NCI-H345 treated with DMSO at 0.1 percent for 48 hours (cell line): ENCODE results near the gene BHLHA15.
"Not testable (repeated sequence)": the region's sequence is repeated elsewhere in the genome, so short reads cannot be mapped to it uniquely, and the experiment has no call there.

Experiments
- DNase-seq: peaks from one replicate; lab custom pipeline; 2025; ENCODE audit not compliant: unreplicated experiment; lab: John Stamatoyannopoulos, UW

BHLHA15 gene

GRCh38 chr7:98206451-98207330 lies 4.5 kb upstream of the BHLHA15 start:
- peak; percentile 6 for DNase-seq

DNA sequence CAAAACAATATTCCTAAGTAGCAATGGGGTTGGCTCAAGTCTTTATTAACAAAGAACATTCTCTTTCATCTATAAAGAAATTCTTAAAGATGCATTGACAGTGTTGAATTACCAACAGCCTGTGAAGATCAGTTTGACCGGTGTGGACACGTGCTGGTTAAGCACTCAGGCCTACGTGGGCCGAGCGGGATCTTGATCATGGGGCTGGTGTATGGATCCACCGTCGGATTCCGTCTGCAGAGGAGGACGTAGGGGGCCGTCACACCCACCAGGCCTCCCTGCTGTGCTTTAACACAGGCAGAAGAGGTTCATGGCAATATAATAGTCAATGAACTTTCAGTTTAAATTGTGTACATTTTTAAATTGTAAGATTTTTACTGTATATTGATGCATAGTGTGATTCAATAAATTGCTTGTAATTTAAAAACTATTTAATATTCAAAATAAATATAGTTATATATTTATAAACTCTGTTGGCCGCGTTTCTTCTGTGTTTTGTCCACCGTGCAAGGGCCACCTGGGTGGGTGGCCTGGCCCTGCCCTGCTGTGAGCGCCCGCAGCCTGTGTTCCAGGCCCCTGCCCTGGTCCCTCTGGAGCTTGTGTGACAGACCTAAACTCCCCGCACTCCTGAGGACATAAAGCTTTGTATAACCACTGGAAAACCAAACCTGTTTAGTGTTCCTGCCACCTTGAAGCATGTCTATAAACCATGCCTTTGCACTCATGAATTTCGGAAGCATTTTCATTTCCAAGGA lies 1.9 kb upstream of the BHLHA15 start:
- DNase-seq = no peak

DNA sequence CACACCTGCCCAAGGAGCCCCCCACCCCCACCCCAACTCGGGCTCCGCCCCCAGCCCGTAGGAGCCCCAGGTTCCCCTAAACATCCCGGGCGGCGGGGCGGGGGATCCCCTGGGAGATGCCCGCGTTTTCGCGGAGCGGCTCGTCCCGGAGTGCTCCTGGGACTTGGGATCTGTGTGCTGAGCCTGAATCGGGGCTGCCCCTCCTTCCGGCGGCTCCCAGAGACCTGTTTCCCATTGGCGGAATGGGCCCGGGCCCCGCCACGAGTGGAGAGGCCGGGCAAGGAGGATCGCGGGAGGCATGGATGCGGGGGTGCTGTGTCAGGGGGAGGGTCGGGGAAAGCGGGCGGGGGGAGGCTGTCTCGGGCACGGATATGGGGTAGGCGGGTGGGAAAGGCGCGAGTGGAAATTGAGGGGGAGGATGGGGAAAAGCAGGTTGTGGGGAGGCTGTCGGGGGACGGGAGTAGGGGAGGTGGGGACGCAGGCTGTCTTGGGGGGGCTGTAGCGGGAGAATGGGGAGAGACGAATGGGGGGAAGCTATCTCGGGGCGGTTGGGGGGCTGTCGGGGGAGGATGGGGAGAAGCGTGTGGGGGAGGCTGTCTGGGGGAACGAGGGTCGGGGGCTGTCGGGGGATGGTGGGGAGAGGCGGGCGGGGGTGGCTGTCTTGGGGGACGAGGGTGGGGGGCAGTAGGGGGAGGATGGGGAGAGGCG lies 572 bp upstream of the BHLHA15 start:
- DNase-seq = peak; percentile 16

- no peak for DNase-seq
These were observed 665 bp downstream of the BHLHA15 start for GRCh38 chr7:98211676-98212531.

DNA sequence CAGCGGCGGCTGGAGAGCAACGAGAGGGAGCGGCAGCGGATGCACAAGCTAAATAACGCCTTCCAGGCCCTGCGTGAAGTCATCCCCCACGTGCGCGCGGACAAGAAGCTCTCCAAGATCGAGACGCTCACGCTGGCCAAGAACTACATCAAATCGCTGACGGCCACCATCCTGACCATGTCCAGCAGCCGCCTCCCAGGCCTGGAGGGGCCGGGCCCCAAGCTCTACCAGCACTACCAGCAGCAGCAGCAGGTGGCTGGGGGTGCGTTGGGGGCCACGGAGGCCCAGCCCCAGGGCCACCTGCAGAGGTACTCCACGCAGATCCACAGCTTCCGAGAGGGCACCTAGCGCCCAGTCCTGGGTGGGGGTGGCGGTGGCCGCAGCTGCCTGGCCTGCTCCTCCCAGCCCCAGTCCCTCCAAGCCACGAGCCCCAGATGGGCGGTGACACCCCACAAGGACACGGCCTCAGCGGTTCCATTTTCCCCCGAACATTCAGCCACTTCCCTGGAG lies 1.3 kb downstream of the BHLHA15 start:
- no peak for DNase-seq

DNA sequence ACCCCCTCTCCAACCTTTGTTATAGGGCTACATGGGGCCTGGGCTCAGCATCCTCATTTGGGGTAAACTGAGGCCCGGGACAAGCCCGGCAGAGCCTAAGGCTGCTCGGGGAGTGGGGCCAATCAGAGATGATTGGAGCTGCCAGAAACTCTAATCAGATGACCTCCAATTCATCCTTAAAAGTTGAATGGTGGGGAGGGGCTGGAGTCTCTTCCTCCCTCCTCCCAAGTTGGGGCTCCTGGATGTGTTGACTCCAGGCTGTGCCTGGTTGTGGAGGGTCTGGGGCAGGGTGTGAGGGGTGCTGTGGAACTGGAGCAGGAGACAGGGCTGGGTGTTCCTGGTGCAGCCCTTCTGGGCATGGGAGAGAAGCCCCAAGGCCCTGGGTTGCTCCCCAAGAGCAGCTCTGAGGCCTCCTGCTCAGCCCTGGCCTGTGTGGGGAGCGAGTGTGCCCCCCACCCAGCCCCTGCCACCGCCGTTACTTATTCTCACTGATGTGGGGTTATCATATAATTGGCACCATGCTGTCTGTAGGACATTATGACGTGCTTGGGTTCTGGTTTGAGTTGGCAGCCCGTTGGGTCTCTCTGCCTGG lies 2.2 kb downstream of the BHLHA15 start:
- no peak for DNase-seq

DNA sequence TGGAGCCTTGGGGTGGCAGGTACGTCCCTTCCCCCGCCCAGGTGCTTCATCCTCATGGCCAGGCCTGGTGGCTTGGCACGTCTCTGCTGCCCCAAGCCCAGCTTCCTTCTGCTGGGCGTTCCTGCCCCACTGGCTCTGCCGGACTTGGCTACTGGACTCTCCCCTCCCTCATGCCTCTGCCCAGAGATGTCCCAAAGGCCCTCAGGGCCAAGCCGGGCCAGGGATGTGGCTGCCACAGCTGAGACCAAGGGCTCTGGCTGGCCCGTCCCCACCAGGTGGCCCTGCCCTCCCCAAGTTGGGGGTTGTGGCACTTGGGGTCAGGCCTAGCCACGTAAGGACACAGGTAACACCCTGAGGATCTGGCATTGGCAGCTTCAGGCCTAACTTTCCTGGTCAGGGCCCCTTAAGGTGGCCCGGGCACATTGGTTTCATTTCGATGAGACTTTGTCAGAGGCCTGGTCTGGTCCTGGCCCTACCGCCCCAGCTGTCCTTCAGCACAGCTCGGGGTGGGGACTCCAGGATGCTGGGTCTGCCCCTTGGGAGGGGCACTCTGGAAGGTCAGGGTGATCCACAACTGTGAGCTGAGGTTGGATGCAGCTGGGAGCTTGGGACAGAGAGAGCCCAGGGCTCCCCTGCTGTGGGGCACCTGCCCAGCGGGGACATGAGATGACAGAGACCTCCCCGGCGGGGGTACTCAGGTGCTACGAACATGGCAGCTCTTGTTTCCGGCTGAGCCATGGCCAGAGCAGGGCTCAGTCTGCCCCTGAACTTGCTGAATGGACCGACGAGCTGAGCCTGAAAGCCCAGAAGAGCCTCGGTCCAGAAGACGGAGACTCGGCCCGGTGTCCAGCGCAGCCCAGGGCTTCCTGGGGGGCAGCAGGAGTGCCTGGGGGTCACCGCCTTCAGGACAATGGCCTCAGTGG lies 2.9 kb downstream of the BHLHA15 start:
- DNase-seq = no peak

DNA sequence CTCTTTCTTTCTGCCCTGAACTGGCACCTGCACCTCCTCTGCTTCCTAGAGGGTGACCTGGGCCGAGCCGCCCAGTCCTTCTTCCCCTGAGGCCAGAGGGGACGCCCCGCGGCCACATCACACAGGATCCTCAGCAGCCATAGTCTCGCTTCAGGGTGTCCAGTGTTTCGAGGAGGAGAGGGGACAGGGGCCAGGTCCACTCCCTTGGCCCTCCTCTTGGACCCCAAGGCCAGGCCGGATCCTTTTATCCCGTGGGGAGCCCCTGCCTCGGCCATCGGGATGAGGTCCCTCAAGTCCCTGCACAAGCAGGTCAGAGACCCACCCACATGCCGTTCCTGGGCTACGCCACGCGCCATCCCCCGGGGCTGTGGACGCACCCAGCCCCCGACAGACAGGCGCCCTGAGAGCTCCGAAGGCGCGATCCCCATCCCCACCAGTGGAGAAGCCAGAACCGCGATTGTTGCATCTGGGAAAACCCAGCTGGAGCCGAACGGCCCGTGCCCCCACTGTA lies 3.6 kb downstream of the BHLHA15 start:
- no peak for DNase-seq

DNA sequence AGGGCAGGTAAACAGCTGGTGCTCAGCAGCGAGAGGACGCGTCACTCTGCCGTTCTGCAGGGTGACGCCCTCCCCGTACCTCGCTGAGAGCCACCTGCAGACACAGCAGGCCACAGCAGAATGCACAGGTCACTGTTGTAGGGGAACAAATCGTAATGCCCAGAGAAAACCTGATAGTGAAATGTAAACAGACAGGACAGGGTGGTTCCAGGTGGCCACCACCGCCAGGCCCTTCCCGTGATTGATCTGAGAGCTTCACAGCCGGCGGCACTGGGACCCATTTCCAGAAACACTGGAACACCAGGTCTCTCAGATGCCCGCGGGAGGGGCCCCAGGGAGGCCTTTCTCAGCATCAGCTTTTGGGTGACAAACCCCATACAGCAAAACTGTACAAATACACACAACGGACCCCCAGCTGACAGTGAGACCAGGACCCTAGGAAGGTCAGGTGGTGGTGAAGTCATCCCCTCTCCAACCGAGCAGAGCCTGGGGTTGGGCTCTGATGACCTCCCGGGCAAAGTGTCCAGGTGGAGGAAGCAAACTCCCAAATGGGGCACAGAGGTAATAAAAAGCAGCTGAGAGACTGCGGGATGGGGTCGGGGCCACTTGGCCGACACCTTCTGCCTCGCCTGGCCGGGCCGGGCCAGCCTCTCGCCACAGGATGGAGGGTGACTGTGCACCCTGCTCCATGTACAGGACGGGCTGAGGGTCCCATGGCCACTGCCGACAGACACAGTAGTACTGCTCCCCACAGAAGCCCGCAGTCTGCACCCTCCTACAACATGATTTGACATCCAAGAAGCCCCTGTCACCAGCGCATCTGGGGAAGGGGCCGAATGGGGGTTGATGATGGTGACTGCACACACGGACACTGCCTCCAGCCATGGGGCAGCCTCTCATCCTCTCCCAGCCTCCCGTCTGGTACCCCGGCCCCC lies 4.6 kb downstream of the BHLHA15 start:
- no peak for DNase-seq

- DNase-seq = no peak
These were observed 5.8 kb downstream of the BHLHA15 start for GRCh38 chr7:98216941-98217622.

GRCh38 chr7:98217623-98218582 lies 6.7 kb downstream of the BHLHA15 start:
- no peak for DNase-seq

DNA sequence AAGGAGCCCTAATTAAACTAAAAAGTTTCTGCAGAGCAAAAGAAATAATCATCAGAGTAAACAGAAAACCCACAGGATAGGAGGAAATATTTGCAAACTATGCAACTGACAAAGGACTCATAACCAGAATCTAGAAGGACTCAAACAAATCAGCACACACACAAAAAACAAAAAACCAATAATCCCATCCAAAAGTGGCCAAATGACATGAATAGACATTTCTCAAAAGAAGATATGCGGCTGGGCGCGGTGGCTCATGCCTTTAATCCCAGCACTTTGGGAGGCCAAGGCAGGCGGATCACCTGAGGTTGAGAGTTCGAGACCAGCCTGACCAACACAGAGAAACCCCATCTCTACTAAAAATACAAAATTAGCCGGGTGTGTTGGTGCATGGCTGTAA lies 8.1 kb downstream of the BHLHA15 start:
- not testable (repeated sequence) for DNase-seq

DNA sequence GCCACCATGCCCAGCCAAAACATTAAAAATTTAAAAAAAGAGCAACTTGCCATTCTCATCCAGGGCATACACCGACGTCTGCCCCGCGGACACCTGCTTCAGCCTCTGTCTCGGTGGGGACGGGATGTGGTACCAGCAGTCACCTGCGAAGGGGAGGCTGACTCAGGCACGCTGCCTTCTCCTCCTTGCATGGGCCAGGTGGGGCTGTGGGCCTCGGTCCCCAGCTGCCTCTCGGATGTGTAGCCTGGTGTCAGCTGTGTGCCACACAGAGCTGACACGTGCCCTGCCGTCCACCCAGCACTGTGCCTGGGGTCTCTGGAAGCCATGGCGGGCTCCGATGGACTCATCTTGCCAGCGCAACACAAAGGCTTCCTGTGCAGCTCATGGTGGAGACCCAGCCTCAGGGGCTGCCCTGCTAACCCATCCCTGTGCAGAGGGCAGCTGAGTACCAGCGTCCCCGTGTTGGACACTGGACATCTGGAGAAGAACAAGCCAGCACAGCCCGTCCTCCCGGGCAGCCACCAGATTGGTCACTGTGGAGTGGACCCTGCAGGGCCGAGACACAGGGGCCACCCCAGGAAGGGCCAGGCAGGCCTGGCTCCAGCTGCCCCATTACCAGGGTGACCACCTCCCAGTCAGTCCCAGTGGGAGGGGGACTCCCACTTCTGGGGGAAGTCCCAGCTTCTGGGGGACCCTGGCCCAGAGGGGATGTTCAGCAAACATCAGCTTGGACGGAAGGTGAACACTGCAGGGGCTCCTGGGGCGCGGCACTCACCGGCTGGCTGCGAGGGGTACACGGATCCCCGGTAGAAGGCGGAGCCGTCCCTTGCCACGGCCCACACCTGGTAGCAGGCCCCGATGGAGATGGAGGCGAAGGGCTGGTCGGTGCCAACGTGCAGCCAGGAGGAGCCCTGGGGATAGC lies 10.6 kb downstream of the BHLHA15 start:
- DNase-seq = no peak

DNA sequence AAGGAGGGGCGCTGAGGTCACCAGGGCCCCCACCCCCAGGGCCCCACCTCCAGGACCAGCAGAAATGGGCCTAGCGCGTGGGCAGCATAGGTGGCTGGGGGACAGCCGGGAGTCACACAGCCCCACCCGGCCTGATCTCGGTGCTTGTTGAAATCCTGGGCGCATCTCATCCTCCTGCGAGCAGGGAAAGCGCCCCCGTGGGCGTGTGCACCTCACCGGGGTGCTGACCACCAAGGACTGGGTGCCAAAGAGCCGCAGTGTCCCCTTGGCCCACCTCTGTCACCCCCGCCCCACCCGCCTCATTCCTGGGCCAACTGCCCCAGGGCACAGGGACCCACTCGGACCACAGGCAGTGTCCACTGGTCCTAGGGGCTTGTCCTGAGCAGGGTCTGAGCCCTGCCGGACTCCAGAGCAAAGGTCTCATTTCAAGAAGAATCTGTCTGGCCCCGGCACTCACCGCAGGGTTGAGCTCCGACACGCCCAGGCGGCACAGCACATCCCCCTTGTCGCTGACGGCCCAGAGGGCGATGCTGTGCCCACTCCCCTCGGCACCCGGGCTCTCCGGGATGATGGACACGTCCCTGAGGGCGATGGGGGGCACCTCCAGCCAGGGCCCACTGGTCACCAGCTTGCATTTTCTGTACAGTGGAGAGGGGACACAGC lies 11.4 kb downstream of the BHLHA15 start:
- no peak for DNase-seq
